ENCODE data around the gene HLX. TPM values are rescaled to one million over a fixed set of nuclear protein-coding genes. Genes with fewer than 3 reads are reported as not detected.

The HLX gene
- total and polyA plus RNA-seq, 5 donors: 4.1 to 9.7 (median 8.3) TPM

GRCh38 chr1:220927442-220927841 is 48.2 kb downstream of the HLX start:
- Histone ChIP-seq H3K27ac (ENCODE audit: low read length) (no peak overlapping the region), H3K27me3 (ENCODE audit: control insufficient read depth, insufficient read depth) (no peaks in the 10 kb centered on the region), H3K4me3 (ENCODE audit: low read length) (no peak overlapping the region), H3K4me1 (ENCODE audit: control insufficient read depth, insufficient read depth, low read length) (no peaks in the 10 kb centered on the region), H3K9me3 (ENCODE audit: control insufficient read depth, low read length) (no peaks in the 10 kb centered on the region)
- intact Hi-C loops (cut with DNase I): no loop called here
- DNase-seq: no peak
- 58% methylated on average over 6 of the region's 6 CpGs for WGBS
- no peak for ATAC-seq

- Histone ChIP-seq H3K27me3 (ENCODE audit: control insufficient read depth, insufficient read depth) (no peaks in the 10 kb centered on the region), H3K9me3 (ENCODE audit: control insufficient read depth, low read length) (no peaks in the 10 kb centered on the region), H3K27ac (ENCODE audit: low read length) (no peak overlapping the region), H3K4me1 (ENCODE audit: control insufficient read depth, insufficient read depth, low read length) (no peaks in the 10 kb centered on the region), H3K4me3 (ENCODE audit: low read length) (no peak overlapping the region)
- intact Hi-C loops (cut with DNase I): no loop called here
- DNase-seq (no peak), ATAC-seq (no peak)
- 84% methylated on average over 1 of the region's 1 CpG for WGBS
Measured at GRCh38 chr1:220928320-220928719, 49.1 kb downstream of the HLX start.

GRCh38 chr1:220928725-220929300 is 49.6 kb downstream of the HLX start:
- WGBS: 72% methylated on average over 5 of the region's 5 CpGs

GRCh38 chr1:220929304-220929703 is 50.1 kb downstream of the HLX start:
- intact Hi-C loops (cut with DNase I): no loop called here
- Histone ChIP-seq H3K4me3 (ENCODE audit: low read length) (no peak overlapping the region), H3K27me3 (ENCODE audit: control insufficient read depth, insufficient read depth) (no peaks in the 10 kb centered on the region), H3K4me1 (ENCODE audit: control insufficient read depth, insufficient read depth, low read length) (no peaks in the 10 kb centered on the region), H3K9me3 (ENCODE audit: control insufficient read depth, low read length) (no peaks in the 10 kb centered on the region), H3K27ac (ENCODE audit: low read length) (no peak overlapping the region)
- ATAC-seq (no peak), DNase-seq (no peak)
- 44% methylated on average over 1 of the region's 1 CpG for WGBS

More at GRCh38 chr1:220928725-220929300, 49.6 kb downstream of the HLX start:
- intact Hi-C loops (cut with DNase I): no loop called here
- Histone ChIP-seq H3K4me1 (ENCODE audit: control insufficient read depth, insufficient read depth, low read length) (no peaks in the 10 kb centered on the region), H3K27ac (ENCODE audit: low read length) (no peak overlapping the region), H3K27me3 (ENCODE audit: control insufficient read depth, insufficient read depth) (no peaks in the 10 kb centered on the region), H3K4me3 (ENCODE audit: low read length) (no peak overlapping the region), H3K9me3 (ENCODE audit: control insufficient read depth, low read length) (no peaks in the 10 kb centered on the region)
- ATAC-seq: no peak
- DNase-seq: no peak

Other genes starting within 250 kb of the HLX start
- gene C1orf115, start 189.1 kb upstream of the HLX start, total RNA-seq: 10 to 100 TPM; 10.3 to 16.1 (median 12.7) TPM
- gene C1orf115, start 189.1 kb upstream of the HLX start, polyA plus RNA-seq: 15.1 TPM
- 10 to 100 TPM; 25.9 to 33.0 (median 31.5) TPM for gene MTARC2, start 131.1 kb upstream of the HLX start, total RNA-seq
- gene MTARC2, start 131.1 kb upstream of the HLX start, polyA plus RNA-seq: 26.3 TPM
- 10 to 100 TPM in 1 of 4 donors, 1 to 10 TPM in 3; 3.2 to 10.9 (median 3.5) TPM for gene MTARC1, start 92.5 kb upstream of the HLX start, total RNA-seq
- gene MTARC1, start 92.5 kb upstream of the HLX start, polyA plus RNA-seq: 13.4 TPM